SK-N-SH treated with all-trans-retinoic acid at 6 μM for 48 hours (cell line): Measurements from ENCODE around the gene KIAA1217.

Experiments
- ATAC-seq: fragments of 200-7000 bp; cut with Tn5 transposase; 3 replicates; pipeline ENCODE4 v1.9.1; 2020; ENCODE audit warnings: mild to moderate bottlenecking, moderate library complexity
- ARNTL ChIP-seq: fragments of 450-650 bp; formaldehyde crosslinking; IDR thresholded peaks from 2 replicates; pipeline ENCODE4 v1.5.0; 2020; ENCODE audit warnings: low read depth, mild to moderate bottlenecking, moderate library complexity, borderline replicate concordance
- BACH2 ChIP-seq: fragments of 250-450 bp; sonication (Bioruptor Pico); IDR thresholded peaks from 2 replicates; pipeline ENCODE4 v1.9.0; 2021; ENCODE audit warnings: mild to moderate bottlenecking, borderline replicate concordance
- CSDC2 ChIP-seq: fragments of 250-450 bp; sonication (Bioruptor Pico); IDR thresholded peaks from 2 replicates; pipeline ENCODE4 v1.5.0; 2020; ENCODE audit warnings: mild to moderate bottlenecking, moderate library complexity
- ESRRG ChIP-seq: fragments of 250-450 bp; sonication (Bioruptor Pico); IDR thresholded peaks from 2 replicates; pipeline ENCODE4 v1.6.1; 2021; ENCODE audit warnings: mild to moderate bottlenecking
- GLIS3 ChIP-seq: fragments of 250-450 bp; sonication (Bioruptor Pico); IDR thresholded peaks from 2 replicates; pipeline ENCODE4 v1.5.0; 2020; ENCODE audit warnings: mild to moderate bottlenecking, moderate library complexity
- ISL1 ChIP-seq: fragments of 250-450 bp; sonication (Bioruptor Pico); IDR thresholded peaks from 2 replicates; pipeline ENCODE4 v2.1.2; 2022; ENCODE audit warnings: mild to moderate bottlenecking, moderate library complexity
- OSR1 ChIP-seq: fragments of 250-450 bp; sonication (Bioruptor Pico); IDR thresholded peaks from 2 replicates; pipeline ENCODE4 v1.8.0; 2022; ENCODE audit warnings: moderate library complexity, mild to moderate bottlenecking, inconsistent platforms
- PPARA ChIP-seq: fragments of 250-450 bp; sonication (Bioruptor Pico); IDR thresholded peaks from 2 replicates; pipeline ENCODE4 v1.5.0; 2020; ENCODE audit warnings: mild to moderate bottlenecking, borderline replicate concordance
- RARB ChIP-seq: fragments of 250-450 bp; sonication (Bioruptor Pico); IDR thresholded peaks from 2 replicates; pipeline ENCODE4 v1.8.0; 2021; ENCODE audit warnings: mild to moderate bottlenecking, moderate library complexity
- SNAI2 ChIP-seq: fragments of 250-450 bp; sonication (Bioruptor Pico); IDR thresholded peaks from 2 replicates; pipeline ENCODE4 v1.5.0; 2020; ENCODE audit warnings: mild to moderate bottlenecking, moderate library complexity
- TCF4 ChIP-seq: fragments of 250-450 bp; sonication (Bioruptor Pico); IDR thresholded peaks from 2 replicates; pipeline ENCODE4 v1.8.0; 2021; ENCODE audit warnings: mild to moderate bottlenecking, moderate library complexity, borderline replicate concordance
- ZFP3 ChIP-seq: fragments of 250-450 bp; sonication (Bioruptor Pico); IDR thresholded peaks from 2 replicates; pipeline ENCODE4 v1.5.0; 2020; ENCODE audit warnings: mild to moderate bottlenecking, moderate library complexity
- ZFP30 ChIP-seq: fragments of 450-650 bp; formaldehyde crosslinking; IDR thresholded peaks from 2 replicates; pipeline ENCODE4 v1.5.0; 2022; ENCODE audit warnings: mild to moderate bottlenecking, moderate library complexity
- ZNF565 ChIP-seq: fragments of 450-650 bp; formaldehyde crosslinking; conservative IDR thresholded peaks from 2 replicates; pipeline ENCODE4 v1.5.0; 2020; ENCODE audit warnings: low read depth, mild to moderate bottlenecking, moderate library complexity
- ZNF70 ChIP-seq: fragments of 450-650 bp; formaldehyde crosslinking; IDR thresholded peaks from 2 replicates; pipeline ENCODE4 v1.5.0; 2020; ENCODE audit warnings: mild to moderate bottlenecking, moderate library complexity
- ZNF8 ChIP-seq: fragments of 450-650 bp; formaldehyde crosslinking; IDR thresholded peaks from 2 replicates; pipeline ENCODE4 v1.5.0; 2020; ENCODE audit warnings: mild to moderate bottlenecking, moderate library complexity
- TF ChIP-seq, protein P1 (sequence below): fragments of 250-450 bp; sonication (Bioruptor Pico); IDR thresholded peaks from 2 replicates; pipeline ENCODE4 v1.8.0; 2020; ENCODE audit warnings: mild to moderate bottlenecking, moderate library complexity, borderline replicate concordance
- TF ChIP-seq, protein P2 (sequence below): fragments of 250-450 bp; sonication (Bioruptor Pico); IDR thresholded peaks from 2 replicates; pipeline ENCODE4 v1.5.0; 2020; ENCODE audit warnings: mild to moderate bottlenecking, moderate library complexity
- TF ChIP-seq, protein P3 (sequence below): fragments of 250-450 bp; sonication (Bioruptor Pico); IDR thresholded peaks from 2 replicates; pipeline ENCODE4 v1.5.1; 2021; ENCODE audit warnings: mild to moderate bottlenecking, moderate library complexity
- TF ChIP-seq, protein P4 (sequence below): fragments of 250-450 bp; sonication (Bioruptor Pico); IDR thresholded peaks from 2 replicates; pipeline ENCODE4 v1.5.1; 2020; ENCODE audit warnings: low read depth, mild to moderate bottlenecking, moderate library complexity

KIAA1217 gene

DNA sequence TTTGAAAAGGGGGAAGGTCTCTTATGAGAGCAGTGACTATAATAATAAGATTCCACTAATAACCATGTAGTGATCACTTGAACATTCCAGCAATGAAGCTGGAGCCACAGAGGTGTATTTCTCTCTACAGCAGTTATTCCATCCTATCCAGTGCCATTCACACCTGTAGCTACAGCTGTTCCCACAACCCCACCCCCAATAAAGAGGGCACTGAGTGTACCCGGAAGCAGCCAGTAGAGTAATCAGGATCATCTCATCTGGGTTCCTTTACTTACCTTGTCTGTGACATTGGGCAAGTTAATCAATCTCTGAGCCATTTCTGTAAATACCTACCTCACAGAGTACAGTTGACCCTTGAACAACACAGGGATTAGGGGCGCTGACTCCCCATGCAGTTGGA lies 188.7 kb downstream of the KIAA1217 start:
- ATAC-seq = no peak
- TF ChIP-seq ZNF70 (no peak), RARB (CRISPR knock-in tag) (no peak), GLIS3 (CRISPR knock-in tag) (no peak), ZFP30 (CRISPR knock-in tag) (no peak), ARNTL (no peak), BACH2 (CRISPR knock-in tag) (no peak), ISL1 (CRISPR knock-in tag) (no peak), OSR1 (CRISPR knock-in tag) (no peak), TCF4 (no peak), CSDC2 (CRISPR knock-in tag) (no peak)
- TF ChIP-seq, protein P1, sequence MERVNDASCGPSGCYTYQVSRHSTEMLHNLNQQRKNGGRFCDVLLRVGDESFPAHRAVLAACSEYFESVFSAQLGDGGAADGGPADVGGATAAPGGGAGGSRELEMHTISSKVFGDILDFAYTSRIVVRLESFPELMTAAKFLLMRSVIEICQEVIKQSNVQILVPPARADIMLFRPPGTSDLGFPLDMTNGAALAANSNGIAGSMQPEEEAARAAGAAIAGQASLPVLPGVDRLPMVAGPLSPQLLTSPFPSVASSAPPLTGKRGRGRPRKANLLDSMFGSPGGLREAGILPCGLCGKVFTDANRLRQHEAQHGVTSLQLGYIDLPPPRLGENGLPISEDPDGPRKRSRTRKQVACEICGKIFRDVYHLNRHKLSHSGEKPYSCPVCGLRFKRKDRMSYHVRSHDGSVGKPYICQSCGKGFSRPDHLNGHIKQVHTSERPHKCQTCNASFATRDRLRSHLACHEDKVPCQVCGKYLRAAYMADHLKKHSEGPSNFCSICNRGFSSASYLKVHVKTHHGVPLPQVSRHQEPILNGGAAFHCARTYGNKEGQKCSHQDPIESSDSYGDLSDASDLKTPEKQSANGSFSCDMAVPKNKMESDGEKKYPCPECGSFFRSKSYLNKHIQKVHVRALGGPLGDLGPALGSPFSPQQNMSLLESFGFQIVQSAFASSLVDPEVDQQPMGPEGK (CRISPR knock-in tag) = no peak
- TF ChIP-seq, protein P2, sequence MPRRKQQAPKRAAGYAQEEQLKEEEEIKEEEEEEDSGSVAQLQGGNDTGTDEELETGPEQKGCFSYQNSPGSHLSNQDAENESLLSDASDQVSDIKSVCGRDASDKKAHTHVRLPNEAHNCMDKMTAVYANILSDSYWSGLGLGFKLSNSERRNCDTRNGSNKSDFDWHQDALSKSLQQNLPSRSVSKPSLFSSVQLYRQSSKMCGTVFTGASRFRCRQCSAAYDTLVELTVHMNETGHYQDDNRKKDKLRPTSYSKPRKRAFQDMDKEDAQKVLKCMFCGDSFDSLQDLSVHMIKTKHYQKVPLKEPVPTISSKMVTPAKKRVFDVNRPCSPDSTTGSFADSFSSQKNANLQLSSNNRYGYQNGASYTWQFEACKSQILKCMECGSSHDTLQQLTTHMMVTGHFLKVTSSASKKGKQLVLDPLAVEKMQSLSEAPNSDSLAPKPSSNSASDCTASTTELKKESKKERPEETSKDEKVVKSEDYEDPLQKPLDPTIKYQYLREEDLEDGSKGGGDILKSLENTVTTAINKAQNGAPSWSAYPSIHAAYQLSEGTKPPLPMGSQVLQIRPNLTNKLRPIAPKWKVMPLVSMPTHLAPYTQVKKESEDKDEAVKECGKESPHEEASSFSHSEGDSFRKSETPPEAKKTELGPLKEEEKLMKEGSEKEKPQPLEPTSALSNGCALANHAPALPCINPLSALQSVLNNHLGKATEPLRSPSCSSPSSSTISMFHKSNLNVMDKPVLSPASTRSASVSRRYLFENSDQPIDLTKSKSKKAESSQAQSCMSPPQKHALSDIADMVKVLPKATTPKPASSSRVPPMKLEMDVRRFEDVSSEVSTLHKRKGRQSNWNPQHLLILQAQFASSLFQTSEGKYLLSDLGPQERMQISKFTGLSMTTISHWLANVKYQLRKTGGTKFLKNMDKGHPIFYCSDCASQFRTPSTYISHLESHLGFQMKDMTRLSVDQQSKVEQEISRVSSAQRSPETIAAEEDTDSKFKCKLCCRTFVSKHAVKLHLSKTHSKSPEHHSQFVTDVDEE = no peak
- TF ChIP-seq, protein P3, sequence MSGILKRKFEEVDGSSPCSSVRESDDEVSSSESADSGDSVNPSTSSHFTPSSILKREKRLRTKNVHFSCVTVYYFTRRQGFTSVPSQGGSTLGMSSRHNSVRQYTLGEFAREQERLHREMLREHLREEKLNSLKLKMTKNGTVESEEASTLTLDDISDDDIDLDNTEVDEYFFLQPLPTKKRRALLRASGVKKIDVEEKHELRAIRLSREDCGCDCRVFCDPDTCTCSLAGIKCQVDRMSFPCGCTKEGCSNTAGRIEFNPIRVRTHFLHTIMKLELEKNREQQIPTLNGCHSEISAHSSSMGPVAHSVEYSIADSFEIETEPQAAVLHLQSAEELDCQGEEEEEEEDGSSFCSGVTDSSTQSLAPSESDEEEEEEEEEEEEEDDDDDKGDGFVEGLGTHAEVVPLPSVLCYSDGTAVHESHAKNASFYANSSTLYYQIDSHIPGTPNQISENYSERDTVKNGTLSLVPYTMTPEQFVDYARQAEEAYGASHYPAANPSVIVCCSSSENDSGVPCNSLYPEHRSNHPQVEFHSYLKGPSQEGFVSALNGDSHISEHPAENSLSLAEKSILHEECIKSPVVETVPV (CRISPR knock-in tag) = no peak
- TF ChIP-seq, protein P4, sequence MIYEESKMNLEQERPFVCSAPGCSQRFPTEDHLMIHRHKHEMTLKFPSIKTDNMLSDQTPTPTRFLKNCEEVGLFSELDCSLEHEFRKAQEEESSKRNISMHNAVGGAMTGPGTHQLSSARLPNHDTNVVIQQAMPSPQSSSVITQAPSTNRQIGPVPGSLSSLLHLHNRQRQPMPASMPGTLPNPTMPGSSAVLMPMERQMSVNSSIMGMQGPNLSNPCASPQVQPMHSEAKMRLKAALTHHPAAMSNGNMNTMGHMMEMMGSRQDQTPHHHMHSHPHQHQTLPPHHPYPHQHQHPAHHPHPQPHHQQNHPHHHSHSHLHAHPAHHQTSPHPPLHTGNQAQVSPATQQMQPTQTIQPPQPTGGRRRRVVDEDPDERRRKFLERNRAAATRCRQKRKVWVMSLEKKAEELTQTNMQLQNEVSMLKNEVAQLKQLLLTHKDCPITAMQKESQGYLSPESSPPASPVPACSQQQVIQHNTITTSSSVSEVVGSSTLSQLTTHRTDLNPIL (CRISPR knock-in tag) = no peak

DNA sequence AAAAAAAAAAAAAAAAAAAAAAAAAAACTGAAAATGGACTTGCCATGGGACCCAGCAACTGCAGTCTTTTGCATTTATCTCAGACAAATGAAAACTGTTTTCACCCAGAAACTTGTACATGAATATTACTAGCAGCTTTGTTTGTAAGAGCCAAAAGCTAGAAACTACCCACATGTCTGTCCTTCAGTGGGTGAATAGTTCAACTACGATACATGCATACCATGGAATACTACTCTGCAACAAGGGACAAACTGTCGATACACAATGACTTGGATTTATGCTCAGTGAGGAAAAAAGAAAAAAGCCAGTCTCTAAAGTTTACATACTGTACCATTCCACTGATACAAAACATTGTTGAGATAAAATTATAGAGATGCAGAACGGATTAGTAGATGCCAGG lies 195.6 kb downstream of the KIAA1217 start:
- TF ChIP-seq ESRRG (CRISPR knock-in tag) (no peak), SNAI2 (CRISPR knock-in tag) (no peak), PPARA (CRISPR knock-in tag) (no peak), ZFP3 (no peak), GLIS3 (CRISPR knock-in tag) (no peak), BACH2 (CRISPR knock-in tag) (no peak), ZNF565 (no peak), ZNF8 (CRISPR knock-in tag) (no peak), OSR1 (CRISPR knock-in tag) (no peak), ZNF70 (no peak), CSDC2 (CRISPR knock-in tag) (no peak), TCF4 (no peak), RARB (CRISPR knock-in tag) (no peak)
- TF ChIP-seq, protein P4 (CRISPR knock-in tag) = no peak
- TF ChIP-seq, protein P2 = no peak
- ATAC-seq = no peak
